HG03432 (cell line): ENCODE measurements around the gene NWD2.

Source experiments
- ATAC-seq: cut with Tn5 transposase; IDR thresholded peaks from one replicate; pipeline ENCODE4 v1.9.1; 2021; ENCODE audit warnings: mild to moderate bottlenecking, moderate library complexity; ENCODE audit not compliant: unreplicated experiment

Gene NWD2

DNA sequence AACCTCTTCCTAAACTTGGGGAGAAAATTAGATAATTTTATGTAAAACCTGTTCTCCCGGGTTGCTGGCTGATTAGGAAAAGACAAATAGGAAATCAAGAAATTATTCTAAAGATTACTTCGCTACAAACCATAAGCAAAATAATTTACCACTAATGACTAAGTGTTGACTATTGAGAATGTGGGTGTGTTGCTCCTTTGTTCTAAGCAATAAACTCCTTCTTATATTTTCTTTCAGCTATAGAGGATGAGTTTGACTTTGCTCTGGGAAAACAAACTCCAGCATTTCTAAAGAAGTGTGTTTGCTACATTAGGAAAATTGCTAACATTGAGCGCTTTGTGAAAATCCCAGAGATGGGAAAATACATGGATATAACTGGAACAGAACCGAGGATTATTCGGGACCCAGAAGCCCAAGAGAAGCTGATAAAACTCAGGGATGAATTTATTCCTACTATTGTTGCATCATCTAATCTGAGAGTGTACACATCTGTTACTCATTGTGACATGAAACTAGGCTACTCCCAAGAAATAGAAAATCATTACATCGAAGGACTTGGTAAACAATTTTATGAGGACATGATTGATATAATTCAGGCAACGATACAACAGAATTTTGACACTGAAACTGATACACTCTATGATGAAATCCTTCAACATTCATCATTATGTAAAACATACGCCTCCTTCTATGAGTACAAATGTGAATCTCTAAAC, 194.2 kb downstream of the NWD2 start:
- ATAC-seq: no peak

- ATAC-seq: no peak
Observed at GRCh38 chr4:37439809-37440474, 195.4 kb downstream of the NWD2 start.

DNA sequence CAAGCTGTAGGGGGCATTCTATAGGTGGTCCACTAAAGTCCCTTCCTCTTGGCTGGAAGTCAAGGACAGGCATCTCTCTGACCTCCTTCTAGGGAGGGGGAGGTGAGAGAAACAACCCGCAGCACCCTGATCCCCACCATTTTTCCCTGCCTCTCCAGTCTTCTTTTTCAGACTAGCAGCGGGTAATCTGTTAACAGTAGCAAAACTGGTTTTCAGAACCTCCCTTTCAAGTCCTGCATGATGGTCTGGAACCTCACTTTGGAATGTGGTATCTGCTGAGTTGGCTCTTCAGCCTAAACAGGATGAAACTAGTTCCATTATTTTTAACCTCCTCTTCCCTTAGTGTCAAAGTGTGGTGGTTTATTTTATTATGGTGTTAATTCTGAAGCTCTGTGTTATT, 196.0 kb downstream of the NWD2 start:
- ATAC-seq: no peak

GRCh38 chr4:37441231-37442061, 196.9 kb downstream of the NWD2 start:
- no peak for ATAC-seq

DNA sequence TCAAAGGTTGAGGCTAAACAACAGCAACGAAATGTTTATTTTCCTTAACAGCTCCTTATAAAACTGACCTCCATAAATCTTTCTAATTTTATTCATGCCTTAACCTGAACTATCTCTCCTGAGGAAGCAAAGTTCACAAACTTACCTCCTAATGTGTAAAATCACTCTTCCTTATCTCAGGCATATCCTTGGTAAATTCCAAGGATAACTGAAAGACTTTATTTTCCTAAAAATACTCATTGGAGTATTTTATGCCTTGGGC, 197.4 kb downstream of the NWD2 start:
- no peak for ATAC-seq

- ATAC-seq: no peak
Observed at GRCh38 chr4:37443137-37443536, 198.6 kb downstream of the NWD2 start.

- no peak for ATAC-seq
Observed at GRCh38 chr4:37445023-37445422, 200.5 kb downstream of the NWD2 start.

DNA sequence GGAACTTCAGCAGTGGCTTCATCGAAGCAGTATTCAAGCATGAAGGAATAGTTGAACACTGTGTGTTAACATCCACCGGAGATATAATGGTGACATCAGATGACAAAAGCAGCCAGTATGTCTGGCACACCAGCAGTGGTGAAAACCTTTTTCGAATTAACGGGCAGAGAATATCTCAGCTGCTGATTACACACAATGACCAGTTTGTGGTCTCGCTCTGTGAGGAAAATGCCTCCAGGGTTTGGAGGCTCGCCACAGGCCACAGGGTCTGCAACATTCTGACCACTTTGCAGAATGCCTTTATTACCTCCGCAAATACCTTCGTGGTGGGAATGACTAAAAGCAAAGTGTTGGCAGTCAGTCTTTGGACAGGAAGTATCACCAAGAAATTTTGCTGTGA, 201.5 kb downstream of the NWD2 start:
- no peak for ATAC-seq

GRCh38 chr4:37447886-37448285, 203.3 kb downstream of the NWD2 start:
- ATAC-seq: no peak

DNA sequence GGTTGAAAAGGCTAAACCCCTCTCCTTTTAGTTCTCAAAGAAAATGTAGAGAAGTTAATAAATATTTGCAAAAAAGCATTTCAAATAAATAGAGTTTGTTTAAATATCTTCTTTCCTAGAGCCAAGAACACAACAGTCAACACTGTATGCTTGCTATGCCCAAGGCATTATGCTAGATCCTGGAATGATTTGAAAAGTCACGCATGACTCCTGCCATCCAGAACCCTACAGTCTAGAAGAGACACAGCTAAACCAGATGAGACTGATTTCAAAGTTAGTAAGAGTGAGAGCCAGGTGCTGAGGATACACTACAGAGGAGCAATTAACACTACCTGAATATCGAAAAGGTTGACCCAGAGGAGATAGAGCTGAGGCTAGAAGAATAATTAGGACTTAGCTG, 205.8 kb downstream of the NWD2 start:
- ATAC-seq: no peak

DNA sequence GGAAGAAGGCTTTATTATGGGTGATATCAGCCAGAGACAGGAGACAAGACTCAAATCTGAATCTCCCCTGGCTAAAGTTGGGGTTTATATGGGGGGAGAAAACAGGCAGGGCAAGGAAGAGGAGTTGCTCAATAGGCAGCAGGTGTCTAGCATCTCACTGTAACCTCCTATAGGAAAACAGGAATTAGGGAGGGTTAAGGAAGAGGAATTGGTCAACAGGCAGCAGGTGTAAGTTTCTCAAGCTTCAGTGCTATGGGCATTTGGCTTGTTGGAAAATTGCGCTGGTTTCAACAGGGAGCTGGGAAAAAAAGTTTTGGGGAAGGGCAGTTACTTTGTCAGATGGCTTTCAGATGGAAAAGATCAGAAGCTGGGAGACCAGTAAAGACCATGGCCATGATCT, 206.4 kb downstream of the NWD2 start:
- no peak for ATAC-seq

- ATAC-seq: no peak
Observed at GRCh38 chr4:37451656-37452055, 207.1 kb downstream of the NWD2 start.

DNA sequence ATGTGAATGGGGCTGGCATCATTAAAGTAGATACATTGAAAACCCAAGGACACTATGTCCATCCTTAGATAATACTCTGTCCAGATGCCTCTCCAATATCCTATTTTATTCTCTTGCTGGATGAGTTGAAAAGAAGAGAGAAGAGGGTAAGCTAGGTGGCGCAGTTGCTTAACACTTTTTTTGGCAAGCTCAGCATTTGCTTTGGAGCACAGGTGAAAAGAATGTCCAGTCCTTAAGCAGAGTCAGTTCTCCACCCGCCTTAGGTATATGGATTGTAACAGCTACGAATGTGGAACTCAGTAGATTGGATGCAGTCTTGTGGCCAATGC, 208.4 kb downstream of the NWD2 start:
- ATAC-seq: peak; percentile 65

DNA sequence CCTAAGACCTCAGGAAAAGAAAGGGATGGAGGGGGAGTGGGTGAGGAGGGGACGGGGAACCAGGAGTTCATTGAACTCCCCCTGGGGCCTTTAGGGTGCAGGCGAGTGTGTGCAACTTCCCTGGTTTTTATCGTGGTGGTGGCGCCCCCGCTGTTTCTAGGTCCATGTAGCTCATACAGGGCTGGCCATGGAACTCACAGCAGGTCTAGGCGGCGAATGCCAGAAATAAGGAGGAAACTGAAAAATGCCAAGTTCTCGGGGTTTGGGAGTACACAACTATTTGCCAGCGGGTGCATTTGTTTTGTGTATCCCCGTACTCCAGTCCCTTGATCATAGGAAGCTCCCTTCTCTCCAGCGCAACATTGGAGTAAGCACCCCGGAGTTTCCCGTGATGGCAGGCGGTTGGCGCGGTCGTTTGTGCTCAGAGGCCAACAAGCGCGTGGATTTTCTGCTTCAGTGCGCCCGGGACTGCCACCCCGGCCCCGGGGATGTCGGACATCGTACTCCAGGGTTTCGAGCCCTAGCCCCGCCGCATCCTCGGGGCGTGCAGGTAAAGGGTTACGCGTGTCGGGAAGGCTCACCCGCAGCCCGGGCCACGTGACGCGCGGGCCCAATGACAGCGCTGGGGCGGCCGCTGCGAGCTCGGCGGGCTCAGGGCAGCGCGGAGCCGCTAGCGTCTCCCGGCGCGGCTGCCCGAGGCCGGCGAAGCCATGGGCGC, 208.9 kb downstream of the NWD2 start:
- peak; percentile 86 for ATAC-seq

- no peak for ATAC-seq
Observed at GRCh38 chr4:37453999-37454800, 209.7 kb downstream of the NWD2 start.

GRCh38 chr4:37455301-37456131, 211.0 kb downstream of the NWD2 start:
- no peak for ATAC-seq

GRCh38 chr4:37461801-37462200, 217.3 kb downstream of the NWD2 start:
- ATAC-seq: no peak

DNA sequence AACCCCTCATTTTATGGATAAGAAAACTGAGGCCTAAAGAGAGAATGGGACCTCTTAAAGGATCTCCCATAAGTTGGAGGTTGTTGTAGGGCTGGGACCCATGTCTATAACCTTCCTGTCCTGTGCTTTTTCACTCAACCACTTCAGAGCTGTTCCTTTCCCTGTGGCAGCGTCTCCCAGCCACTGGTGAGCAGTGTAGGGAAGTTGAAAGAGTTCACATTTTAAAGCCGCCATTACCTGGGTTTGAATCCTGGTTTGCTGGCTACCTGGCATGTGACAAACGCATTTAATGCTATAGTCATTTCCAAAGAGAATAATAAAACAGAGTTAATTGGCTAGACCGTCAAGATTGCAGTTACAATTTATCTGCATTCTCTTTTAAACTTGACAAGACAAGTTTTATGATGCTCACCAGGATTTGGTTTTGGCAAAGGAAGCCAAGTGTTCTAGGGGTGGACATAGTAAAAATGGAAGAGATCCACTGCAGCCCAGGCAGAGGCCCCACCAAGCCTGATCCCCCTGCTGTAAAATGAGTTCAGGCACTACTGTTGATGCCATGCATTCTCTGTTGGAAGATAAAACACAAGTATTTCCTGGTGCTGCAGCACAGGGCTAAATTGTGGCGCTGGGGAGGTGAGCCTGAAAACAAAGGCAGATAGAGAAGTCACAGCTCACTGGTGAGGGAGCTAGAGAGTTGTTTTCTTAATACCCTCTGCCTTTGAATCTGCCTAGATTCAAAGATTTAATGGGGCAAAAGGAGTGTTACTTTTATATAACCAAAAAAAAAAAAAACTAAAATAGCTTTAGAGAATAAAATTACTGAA, 218.7 kb downstream of the NWD2 start:
- no peak for ATAC-seq
